Measurements from ENCODE around the gene P3H1.

- TF ChIP-seq CTCF (conservative IDR thresholded peaks at IDR 0.05; ENCODE audit: low read depth in 2 of 2), result no peak
- TF ChIP-seq EZH2 (IDR thresholded peaks at IDR 0.05; ENCODE audit: low read depth, unreplicated experiment), result no peak
- TF ChIP-seq CREB1 (CRISPR knock-in tag; IDR thresholded peaks at IDR 0.05; ENCODE audit: low read depth), result no peak
- TF ChIP-seq POLR2AphosphoS5 (IDR thresholded peaks at IDR 0.05; ENCODE audit: low read depth), result no peak
- TF ChIP-seq, protein P1, sequence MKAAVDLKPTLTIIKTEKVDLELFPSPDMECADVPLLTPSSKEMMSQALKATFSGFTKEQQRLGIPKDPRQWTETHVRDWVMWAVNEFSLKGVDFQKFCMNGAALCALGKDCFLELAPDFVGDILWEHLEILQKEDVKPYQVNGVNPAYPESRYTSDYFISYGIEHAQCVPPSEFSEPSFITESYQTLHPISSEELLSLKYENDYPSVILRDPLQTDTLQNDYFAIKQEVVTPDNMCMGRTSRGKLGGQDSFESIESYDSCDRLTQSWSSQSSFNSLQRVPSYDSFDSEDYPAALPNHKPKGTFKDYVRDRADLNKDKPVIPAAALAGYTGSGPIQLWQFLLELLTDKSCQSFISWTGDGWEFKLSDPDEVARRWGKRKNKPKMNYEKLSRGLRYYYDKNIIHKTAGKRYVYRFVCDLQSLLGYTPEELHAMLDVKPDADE (IDR thresholded peaks at IDR 0.05), result no peak
- TF ChIP-seq, protein P2, sequence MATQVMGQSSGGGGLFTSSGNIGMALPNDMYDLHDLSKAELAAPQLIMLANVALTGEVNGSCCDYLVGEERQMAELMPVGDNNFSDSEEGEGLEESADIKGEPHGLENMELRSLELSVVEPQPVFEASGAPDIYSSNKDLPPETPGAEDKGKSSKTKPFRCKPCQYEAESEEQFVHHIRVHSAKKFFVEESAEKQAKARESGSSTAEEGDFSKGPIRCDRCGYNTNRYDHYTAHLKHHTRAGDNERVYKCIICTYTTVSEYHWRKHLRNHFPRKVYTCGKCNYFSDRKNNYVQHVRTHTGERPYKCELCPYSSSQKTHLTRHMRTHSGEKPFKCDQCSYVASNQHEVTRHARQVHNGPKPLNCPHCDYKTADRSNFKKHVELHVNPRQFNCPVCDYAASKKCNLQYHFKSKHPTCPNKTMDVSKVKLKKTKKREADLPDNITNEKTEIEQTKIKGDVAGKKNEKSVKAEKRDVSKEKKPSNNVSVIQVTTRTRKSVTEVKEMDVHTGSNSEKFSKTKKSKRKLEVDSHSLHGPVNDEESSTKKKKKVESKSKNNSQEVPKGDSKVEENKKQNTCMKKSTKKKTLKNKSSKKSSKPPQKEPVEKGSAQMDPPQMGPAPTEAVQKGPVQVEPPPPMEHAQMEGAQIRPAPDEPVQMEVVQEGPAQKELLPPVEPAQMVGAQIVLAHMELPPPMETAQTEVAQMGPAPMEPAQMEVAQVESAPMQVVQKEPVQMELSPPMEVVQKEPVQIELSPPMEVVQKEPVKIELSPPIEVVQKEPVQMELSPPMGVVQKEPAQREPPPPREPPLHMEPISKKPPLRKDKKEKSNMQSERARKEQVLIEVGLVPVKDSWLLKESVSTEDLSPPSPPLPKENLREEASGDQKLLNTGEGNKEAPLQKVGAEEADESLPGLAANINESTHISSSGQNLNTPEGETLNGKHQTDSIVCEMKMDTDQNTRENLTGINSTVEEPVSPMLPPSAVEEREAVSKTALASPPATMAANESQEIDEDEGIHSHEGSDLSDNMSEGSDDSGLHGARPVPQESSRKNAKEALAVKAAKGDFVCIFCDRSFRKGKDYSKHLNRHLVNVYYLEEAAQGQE (IDR thresholded peaks at IDR 0.05; ENCODE audit: unreplicated experiment), result no peak
- TF ChIP-seq EZH2phosphoT487 (IDR thresholded peaks at IDR 0.05; ENCODE audit: unreplicated experiment), result no peak
- TF ChIP-seq ZNF114 (CRISPR knock-in tag; IDR thresholded peaks at IDR 0.05), result no peak
- TF ChIP-seq STAT1 (IDR thresholded peaks at IDR 0.05; ENCODE audit: unreplicated experiment), result no peak
Observed at GRCh38 chr1:42733415-42734200, 33.2 kb downstream of the P3H1 start.
